C4-2B (cell line): ENCODE data around the gene SH2D4B.

Experiments used
- H3K27ac ChIP-seq: fragments of 450-650 bp; 2 replicates; pipeline ENCODE4 v1.5.1; 2017
- ZFX ChIP-seq: fragments of 450-650 bp; IDR thresholded peaks from 2 replicates; pipeline ENCODE4 v1.6.1; 2017
- TF ChIP-seq, protein P1 (sequence below): fragments of 450-650 bp; conservative IDR thresholded peaks from 2 replicates; pipeline ENCODE4 v1.5.1; 2017; ENCODE audit warnings: mild to moderate bottlenecking

SH2D4B gene

GRCh38 chr10:80522756-80523363, 14.8 kb upstream of the SH2D4B start:
- TF ChIP-seq, protein P1, sequence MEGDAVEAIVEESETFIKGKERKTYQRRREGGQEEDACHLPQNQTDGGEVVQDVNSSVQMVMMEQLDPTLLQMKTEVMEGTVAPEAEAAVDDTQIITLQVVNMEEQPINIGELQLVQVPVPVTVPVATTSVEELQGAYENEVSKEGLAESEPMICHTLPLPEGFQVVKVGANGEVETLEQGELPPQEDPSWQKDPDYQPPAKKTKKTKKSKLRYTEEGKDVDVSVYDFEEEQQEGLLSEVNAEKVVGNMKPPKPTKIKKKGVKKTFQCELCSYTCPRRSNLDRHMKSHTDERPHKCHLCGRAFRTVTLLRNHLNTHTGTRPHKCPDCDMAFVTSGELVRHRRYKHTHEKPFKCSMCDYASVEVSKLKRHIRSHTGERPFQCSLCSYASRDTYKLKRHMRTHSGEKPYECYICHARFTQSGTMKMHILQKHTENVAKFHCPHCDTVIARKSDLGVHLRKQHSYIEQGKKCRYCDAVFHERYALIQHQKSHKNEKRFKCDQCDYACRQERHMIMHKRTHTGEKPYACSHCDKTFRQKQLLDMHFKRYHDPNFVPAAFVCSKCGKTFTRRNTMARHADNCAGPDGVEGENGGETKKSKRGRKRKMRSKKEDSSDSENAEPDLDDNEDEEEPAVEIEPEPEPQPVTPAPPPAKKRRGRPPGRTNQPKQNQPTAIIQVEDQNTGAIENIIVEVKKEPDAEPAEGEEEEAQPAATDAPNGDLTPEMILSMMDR: no peak
- TF ChIP-seq ZFX: no peak
- no peak overlapping the region for H3K27ac ChIP-seq

- TF ChIP-seq, protein P1: no peak
- TF ChIP-seq ZFX: no peak
- H3K27ac ChIP-seq: no peak overlapping the region
Observed at GRCh38 chr10:80523773-80524172, 13.9 kb upstream of the SH2D4B start.

DNA sequence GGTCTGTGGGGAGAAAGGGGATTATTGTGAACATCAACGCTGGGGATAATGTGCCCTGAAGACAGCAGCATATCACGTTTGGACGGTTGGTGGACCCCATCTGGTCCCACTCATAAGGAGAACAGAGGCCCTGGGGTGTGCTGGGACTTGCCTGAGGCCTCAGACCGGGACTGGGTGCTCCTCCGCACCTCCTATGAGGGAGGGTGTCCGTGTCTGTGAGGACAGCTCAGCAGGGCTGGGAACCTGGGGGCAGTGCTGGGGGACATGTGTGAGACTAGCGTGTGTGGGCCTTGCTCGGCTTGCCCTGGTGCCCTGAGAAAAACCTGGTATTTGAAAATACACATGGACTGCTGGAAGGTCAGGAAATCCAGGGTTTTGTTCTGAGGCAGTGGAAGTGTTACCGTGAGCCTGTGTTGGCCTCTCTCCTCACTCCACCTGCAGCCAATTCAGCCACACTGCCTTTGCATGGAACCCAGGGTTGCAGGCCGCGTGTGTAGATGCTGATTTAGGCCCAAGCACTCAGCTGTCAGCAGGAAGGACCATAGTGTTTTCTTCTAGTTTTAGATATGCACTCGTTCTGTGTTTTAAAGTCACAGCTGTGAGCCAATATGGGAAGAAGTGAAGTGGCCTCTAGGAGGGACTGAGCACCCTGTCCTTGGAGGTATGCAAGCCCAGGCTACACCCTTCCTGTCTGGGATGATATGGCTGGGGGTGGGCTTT, 13.4 kb upstream of the SH2D4B start:
- TF ChIP-seq, protein P1: no peak
- no peak for TF ChIP-seq ZFX
- H3K27ac ChIP-seq: no peak overlapping the region

DNA sequence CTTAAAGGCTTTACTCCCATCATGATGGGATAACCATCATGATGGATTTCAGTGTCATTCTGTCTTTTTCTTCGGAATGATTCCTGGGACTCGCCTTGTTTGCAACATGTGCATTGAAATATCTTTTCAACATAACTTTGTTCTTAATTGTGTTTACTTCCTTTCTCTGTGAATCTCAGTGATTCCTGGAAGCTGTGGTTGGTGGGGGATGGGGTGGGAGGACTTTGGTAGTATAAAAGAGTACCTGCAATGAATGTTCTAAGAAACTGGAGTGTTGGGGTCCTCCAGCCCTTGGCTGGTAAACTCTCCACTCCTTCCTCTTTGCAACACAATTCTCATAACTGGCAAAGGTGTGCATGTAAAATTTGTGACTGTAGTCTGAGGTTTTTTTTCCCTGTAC, 11.5 kb upstream of the SH2D4B start:
- H3K27ac ChIP-seq: no peak overlapping the region
- TF ChIP-seq ZFX: no peak
- TF ChIP-seq, protein P1: no peak

DNA sequence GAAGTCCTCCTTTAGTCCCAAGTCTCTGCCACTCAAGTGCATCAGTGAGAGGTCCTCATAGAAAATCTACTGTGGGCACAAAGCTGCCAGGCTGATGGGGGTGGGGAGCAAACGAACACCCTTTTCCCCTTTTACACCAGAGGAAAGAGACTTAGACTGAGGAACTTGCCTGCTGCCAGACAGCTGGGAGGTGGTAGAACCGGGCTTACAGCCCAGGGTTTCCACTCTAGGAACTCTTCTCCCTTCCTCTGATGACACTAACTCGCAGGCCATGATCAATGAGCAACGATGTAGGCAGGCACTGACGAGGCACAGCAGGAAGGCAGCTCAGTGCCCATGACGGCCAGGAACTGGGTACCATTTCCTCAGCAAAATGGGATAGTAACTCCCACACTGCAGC, 11.0 kb upstream of the SH2D4B start:
- H3K27ac ChIP-seq: no peak overlapping the region
- TF ChIP-seq, protein P1: no peak
- TF ChIP-seq ZFX: no peak

- H3K27ac ChIP-seq: no peak overlapping the region
- TF ChIP-seq ZFX: no peak
- TF ChIP-seq, protein P1: no peak
Observed at GRCh38 chr10:80528185-80528700, 9.5 kb upstream of the SH2D4B start.

GRCh38 chr10:80528901-80529300, 8.8 kb upstream of the SH2D4B start:
- TF ChIP-seq ZFX: no peak
- TF ChIP-seq, protein P1: no peak
- no peak overlapping the region for H3K27ac ChIP-seq
